HG02623 (cell line): ENCODE measurements around the gene ZNF654.
A peak's percentile ranks its signal among the peaks of the same experiment; 100 is the strongest.
"Not testable (repeated sequence)": the region's sequence is repeated elsewhere in the genome, so short reads cannot be mapped to it uniquely, and the experiment has no call there.

Experiments used
- ATAC-seq: cut with Tn5 transposase; IDR thresholded peaks from one replicate; pipeline ENCODE4 v1.9.1; 2021; ENCODE audit warnings: moderate library complexity; ENCODE audit not compliant: unreplicated experiment

ZNF654 gene

GRCh38 chr3:88133711-88134263 is 74.7 kb downstream of the ZNF654 start:
- no peak for ATAC-seq

- ATAC-seq = no peak
These were observed 78.8 kb downstream of the ZNF654 start for GRCh38 chr3:88137836-88138235.

GRCh38 chr3:88141458-88142083 is 82.5 kb downstream of the ZNF654 start:
- no peak for ATAC-seq

- no peak for ATAC-seq
These were observed 83.1 kb downstream of the ZNF654 start for GRCh38 chr3:88142094-88142624.

GRCh38 chr3:88147261-88147660 is 88.2 kb downstream of the ZNF654 start:
- no peak for ATAC-seq

- ATAC-seq = no peak
These were observed 89.6 kb downstream of the ZNF654 start for GRCh38 chr3:88148651-88149050.

GRCh38 chr3:88149101-88149508 is 90.0 kb downstream of the ZNF654 start:
- ATAC-seq = peak; percentile 7

- ATAC-seq = peak; percentile 77
These were observed 90.7 kb downstream of the ZNF654 start, which contains the start of gene C3orf38 for GRCh38 chr3:88149509-88150362. Gene C3orf38, plus strand, starts transcription at chr3:88149959. Its CDS starts 94 bp downstream, at chr3:88150053.

GRCh38 chr3:88150371-88150770 is 91.3 kb downstream of the ZNF654 start:
- ATAC-seq = peak; percentile 21

GRCh38 chr3:88150806-88151205 is 91.8 kb downstream of the ZNF654 start:
- ATAC-seq = no peak

- ATAC-seq = no peak
These were observed 92.3 kb downstream of the ZNF654 start for GRCh38 chr3:88151358-88151757.

- ATAC-seq = no peak
These were observed 93.8 kb downstream of the ZNF654 start for GRCh38 chr3:88152841-88153240.

GRCh38 chr3:88166419-88166971 is 107.4 kb downstream of the ZNF654 start:
- ATAC-seq = no peak

- ATAC-seq = no peak
These were observed 108.1 kb downstream of the ZNF654 start for GRCh38 chr3:88167173-88167572.

- ATAC-seq = no peak
These were observed 108.6 kb downstream of the ZNF654 start for GRCh38 chr3:88167704-88168103.

GRCh38 chr3:88168171-88168570 is 109.1 kb downstream of the ZNF654 start:
- no peak for ATAC-seq

- peak; percentile 95 for ATAC-seq
These were observed 121.4 kb downstream of the ZNF654 start for GRCh38 chr3:88180398-88180999.

- ATAC-seq = not testable (repeated sequence)
These were observed 123.3 kb downstream of the ZNF654 start for GRCh38 chr3:88182165-88182918.

- no peak for ATAC-seq
These were observed 129.4 kb downstream of the ZNF654 start for GRCh38 chr3:88188436-88188835.

- ATAC-seq = peak; percentile 93
These were observed 130.3 kb downstream of the ZNF654 start for GRCh38 chr3:88189361-88189810.
